Activated T-helper 1 cell treated with anti-CD3 and anti-CD28 coated beads, Interleukin-12 subunit alpha, Interleukin-12 subunit beta, Interleukin-2, Interleukin-4 antibody, amounts not matched to agents 30 ng/mL and 10 ng/mL and 1 ng/mL, durations not matched to agents 14 hours and 24 hours and 36 hours (primary cell): Measurements from ENCODE around the gene ZMYND12. TPM values are rescaled to one million over a fixed set of nuclear protein-coding genes. Genes with fewer than 3 reads are reported as not detected.
"Not testable (repeated sequence)": the region's sequence is repeated elsewhere in the genome, so short reads cannot be mapped to it uniquely, and the experiment has no call there.

ENCODE experiments used
- DNase-seq: peaks from one replicate; pipeline ENCODE4 v3.0.0; 2021; ENCODE audit warnings: low spot score
- H3K27ac Mint-ChIP-seq: one replicate; pipeline ENCODE4 v1.8.0; 2021; ENCODE audit warnings: mild to moderate bottlenecking, mixed read lengths
- H3K27me3 Mint-ChIP-seq: one replicate; pipeline ENCODE4 v1.8.0; 2022; ENCODE audit warnings: mild to moderate bottlenecking, moderate library complexity, mixed read lengths; ENCODE audit not compliant: insufficient read depth
- H3K36me3 Mint-ChIP-seq: one replicate; pipeline ENCODE4 v1.8.0; 2021; ENCODE audit warnings: low read depth, mixed read lengths
- H3K4me1 Mint-ChIP-seq: one replicate; pipeline ENCODE4 v1.8.0; 2021; ENCODE audit warnings: low read depth, mixed read lengths
- H3K4me3 Mint-ChIP-seq: one replicate; pipeline ENCODE4 v1.8.0; 2021; ENCODE audit warnings: mild to moderate bottlenecking, moderate library complexity, mixed read lengths
- H3K9me3 Mint-ChIP-seq: one replicate; pipeline ENCODE4 v1.8.0; 2021; ENCODE audit warnings: mixed read lengths
- intact Hi-C: fragments of 100-400 bp; cut with micrococcal nuclease; formaldehyde crosslinking; loops from one replicate; pipeline ENCODE4 v1.15.1; 2024
- total RNA-seq: library from RNA; stranded (reverse); gene quantifications from 2 replicates; pipeline ENCODE4 v1.2.3, GENCODE V29; 2022

Gene ZMYND12
- not detected in 2 replicates for total RNA-seq

GRCh38 chr1:42456010-42456753 is at the start of gene ZMYND12, which contains the start of gene PPCS:
Gene ZMYND12, minus strand, starts transcription at chr1:42456022. Its CDS starts 25 bp downstream, at chr1:42455997.
Gene PPCS, plus strand, starts transcription at chr1:42456543. Its CDS starts 23 bp downstream, at chr1:42456566.
- DNase-seq = peak; percentile 87
- intact Hi-C loops = loop anchor here (1.0 to 10.0 kb wide), 10 partner anchors 76 to 1477 kb away; partner anchors contain the start of genes C1orf50, CFAP57, CTPS1 and EBNA1BP2
- Mint-ChIP-seq H3K4me1 (peaks cover 28% of the 10 kb centered on the region), H3K27ac (peak within 1 kb of the TSS; percentile 98), H3K27me3 (no peaks in the 10 kb centered on the region), H3K9me3 (no peaks in the 10 kb centered on the region), H3K36me3 (peaks cover 34% of the 10 kb centered on the region), H3K4me3 (peak within 1 kb of the TSS; percentile 95)

- intact Hi-C loops = no loop called here
- DNase-seq = no peak
- no peaks in the 10 kb centered on the region for H3K27me3 Mint-ChIP-seq
- no peaks in the 10 kb centered on the region for H3K36me3 Mint-ChIP-seq
- peaks cover 32% of the 10 kb centered on the region for H3K9me3 Mint-ChIP-seq
- H3K4me1 Mint-ChIP-seq = no peaks in the 10 kb centered on the region
- no peak overlapping the region for H3K27ac Mint-ChIP-seq
- H3K4me3 Mint-ChIP-seq = no peak overlapping the region
Observed at GRCh38 chr1:42504535-42505128, 48.8 kb upstream of the ZMYND12 start.

- H3K4me1 Mint-ChIP-seq, H3K36me3 Mint-ChIP-seq, DNase-seq, H3K27me3 Mint-ChIP-seq, intact Hi-C loops, H3K4me3 Mint-ChIP-seq, H3K27ac Mint-ChIP-seq: not testable (repeated sequence)
- peaks cover 32% of the 10 kb centered on the region for H3K9me3 Mint-ChIP-seq
Observed at GRCh38 chr1:42502031-42502430, 46.2 kb upstream of the ZMYND12 start.

- intact Hi-C loops = no loop called here
- Mint-ChIP-seq H3K4me1 (no peaks in the 10 kb centered on the region), H3K27me3 (peaks cover 2% of the 10 kb centered on the region), H3K9me3 (peaks cover 5% of the 10 kb centered on the region), H3K36me3 (no peaks in the 10 kb centered on the region), H3K27ac (no peak overlapping the region), H3K4me3 (no peak overlapping the region)
- no peak for DNase-seq
Observed at GRCh38 chr1:42490237-42490636, 34.4 kb upstream of the ZMYND12 start.

- no peak for DNase-seq
- Mint-ChIP-seq H3K4me1 (no peaks in the 10 kb centered on the region), H3K9me3 (no peaks in the 10 kb centered on the region), H3K4me3 (no peak overlapping the region), H3K27me3 (peaks cover 2% of the 10 kb centered on the region), H3K27ac (no peak overlapping the region), H3K36me3 (no peaks in the 10 kb centered on the region)
- intact Hi-C loops = no loop called here
Observed at GRCh38 chr1:42484382-42484781, 28.6 kb upstream of the ZMYND12 start.

GRCh38 chr1:42482635-42483153 is 26.9 kb upstream of the ZMYND12 start:
- intact Hi-C loops = no loop called here

GRCh38 chr1:42480921-42481320 is 25.1 kb upstream of the ZMYND12 start:
- Mint-ChIP-seq H3K27ac (no peak overlapping the region), H3K4me1 (no peaks in the 10 kb centered on the region), H3K4me3 (no peak overlapping the region), H3K9me3 (no peaks in the 10 kb centered on the region), H3K36me3 (no peaks in the 10 kb centered on the region), H3K27me3 (no peaks in the 10 kb centered on the region)
- intact Hi-C loops = no loop called here
- DNase-seq = no peak

More at GRCh38 chr1:42482635-42483153, 26.9 kb upstream of the ZMYND12 start:
- Mint-ChIP-seq H3K4me3 (no peak overlapping the region), H3K36me3 (no peaks in the 10 kb centered on the region), H3K9me3 (no peaks in the 10 kb centered on the region), H3K27me3 (no peaks in the 10 kb centered on the region), H3K4me1 (no peaks in the 10 kb centered on the region), H3K27ac (no peak overlapping the region)
- no peak for DNase-seq

- DNase-seq = no peak
- Mint-ChIP-seq H3K36me3 (no peaks in the 10 kb centered on the region), H3K27ac (no peak overlapping the region), H3K9me3 (no peaks in the 10 kb centered on the region), H3K4me3 (no peak overlapping the region), H3K4me1 (no peaks in the 10 kb centered on the region), H3K27me3 (peaks cover 5% of the 10 kb centered on the region)
- intact Hi-C loops = no loop called here
Observed at GRCh38 chr1:42479621-42480020, 23.8 kb upstream of the ZMYND12 start.

- no peak overlapping the region for H3K4me3 Mint-ChIP-seq
- no peaks in the 10 kb centered on the region for H3K4me1 Mint-ChIP-seq
- H3K27ac Mint-ChIP-seq = no peak overlapping the region
- H3K9me3 Mint-ChIP-seq = no peaks in the 10 kb centered on the region
- H3K27me3 Mint-ChIP-seq = peaks cover 5% of the 10 kb centered on the region
- H3K36me3 Mint-ChIP-seq = no peaks in the 10 kb centered on the region
- DNase-seq = no peak
- intact Hi-C loops = no loop called here
Observed at GRCh38 chr1:42477775-42478174, 22.0 kb upstream of the ZMYND12 start.

GRCh38 chr1:42477354-42477753 is 21.5 kb upstream of the ZMYND12 start:
- H3K4me3 Mint-ChIP-seq, H3K36me3 Mint-ChIP-seq, intact Hi-C loops, H3K27me3 Mint-ChIP-seq, DNase-seq, H3K4me1 Mint-ChIP-seq, H3K27ac Mint-ChIP-seq, H3K9me3 Mint-ChIP-seq: not testable (repeated sequence)

- DNase-seq = no peak
- Mint-ChIP-seq H3K27me3 (peaks cover 5% of the 10 kb centered on the region), H3K9me3 (no peaks in the 10 kb centered on the region), H3K27ac (no peak overlapping the region), H3K36me3 (no peaks in the 10 kb centered on the region), H3K4me3 (no peak overlapping the region), H3K4me1 (no peaks in the 10 kb centered on the region)
- intact Hi-C loops = no loop called here
Observed at GRCh38 chr1:42476605-42477004, 20.8 kb upstream of the ZMYND12 start.

- no peak for DNase-seq
- intact Hi-C loops = loop anchor here (10.0 kb wide), 1 partner anchor 1885 kb away; the partner anchor contains the start of gene ERI3
- Mint-ChIP-seq H3K4me1 (no peaks in the 10 kb centered on the region), H3K4me3 (no peak overlapping the region), H3K9me3 (no peaks in the 10 kb centered on the region), H3K27me3 (peaks cover 9% of the 10 kb centered on the region), H3K36me3 (no peaks in the 10 kb centered on the region), H3K27ac (no peak overlapping the region)
Observed at GRCh38 chr1:42469727-42470126, 13.9 kb upstream of the ZMYND12 start.

- Mint-ChIP-seq H3K4me1 (peaks cover 25% of the 10 kb centered on the region), H3K9me3 (no peaks in the 10 kb centered on the region), H3K27me3 (peaks cover 14% of the 10 kb centered on the region), H3K36me3 (peaks cover 8% of the 10 kb centered on the region), H3K4me3 (no peak overlapping the region), H3K27ac (no peak overlapping the region)
- DNase-seq = no peak
- intact Hi-C loops = loop anchor here (10.0 kb wide), 1 partner anchor 1889 kb away; the partner anchor contains the start of gene ERI3
Observed at GRCh38 chr1:42466030-42466429, 10.2 kb upstream of the ZMYND12 start.
